Pulmonary artery endothelial cell (primary cell): Measurements from ENCODE around the gene DNAJB9. TPM values are rescaled to one million over a fixed set of nuclear protein-coding genes. Genes with fewer than 3 reads are reported as not detected.
"Not testable (repeated sequence)": the region's sequence is repeated elsewhere in the genome, so short reads cannot be mapped to it uniquely, and the experiment has no call there.

ENCODE experiments used
- DNase-seq: peaks from one replicate; pipeline ENCODE4 v3.0.0-alpha.2; 2011; ENCODE audit warnings: low read depth, low spot score
- total RNA-seq: library from RNA; depleted of rRNA; stranded (reverse); fragments of >200 nt; gene quantifications from 2 replicates; pipeline ENCODE4 v1.2.3, GENCODE V29; 2014

Gene DNAJB9
- total RNA-seq = 28.8 and 53.6 TPM in 2 replicates

- DNase-seq = peak; percentile 99
Measured at GRCh38 chr7:108569381-108570145, at the start of gene DNAJB9, which contains the start of gene THAP5. Gene DNAJB9, plus strand, starts transcription at chr7:108569874. Its CDS starts 1,853 bp downstream, at chr7:108571727. Gene THAP5, minus strand, starts transcription at chr7:108569706. Its CDS starts 137 bp downstream, at chr7:108569569.

GRCh38 chr7:108522780-108523179 lies 46.9 kb upstream of the DNAJB9 start:
- no peak for DNase-seq

- DNase-seq = peak; percentile 26
Measured at GRCh38 chr7:108525327-108525984, 44.2 kb upstream of the DNAJB9 start.

- peak; percentile 98 for DNase-seq
Measured at GRCh38 chr7:108525985-108526767, 43.5 kb upstream of the DNAJB9 start, which contains the start of gene PNPLA8. Gene PNPLA8, minus strand, starts transcription at chr7:108526135. Its CDS starts 10,644 bp downstream, at chr7:108515491.

GRCh38 chr7:108526768-108527017 lies 43.0 kb upstream of the DNAJB9 start:
- DNase-seq = no peak

- DNase-seq = no peak
Measured at GRCh38 chr7:108528183-108528712, 41.4 kb upstream of the DNAJB9 start.

GRCh38 chr7:108529341-108529740 lies 40.3 kb upstream of the DNAJB9 start:
- no peak for DNase-seq

GRCh38 chr7:108533712-108534111 lies 36.0 kb upstream of the DNAJB9 start:
- no peak for DNase-seq

GRCh38 chr7:108535257-108535656 lies 34.4 kb upstream of the DNAJB9 start:
- no peak for DNase-seq

- DNase-seq = no peak
Measured at GRCh38 chr7:108535744-108536143, 33.9 kb upstream of the DNAJB9 start.

- no peak for DNase-seq
Measured at GRCh38 chr7:108537229-108537628, 32.4 kb upstream of the DNAJB9 start.

GRCh38 chr7:108538236-108538635 lies 31.4 kb upstream of the DNAJB9 start:
- DNase-seq = not testable (repeated sequence)

GRCh38 chr7:108538685-108539084 lies 31.0 kb upstream of the DNAJB9 start:
- DNase-seq = not testable (repeated sequence)

GRCh38 chr7:108541478-108541877 lies 28.2 kb upstream of the DNAJB9 start:
- DNase-seq = no peak

- not testable (repeated sequence) for DNase-seq
Measured at GRCh38 chr7:108548141-108548896, 21.4 kb upstream of the DNAJB9 start.

- DNase-seq = not testable (repeated sequence)
Measured at GRCh38 chr7:108556665-108557064, 13.0 kb upstream of the DNAJB9 start.

- no peak for DNase-seq
Measured at GRCh38 chr7:108557191-108557590, 12.5 kb upstream of the DNAJB9 start.

- DNase-seq = no peak
Measured at GRCh38 chr7:108557617-108558016, 12.1 kb upstream of the DNAJB9 start.

GRCh38 chr7:108559253-108559652 lies 10.4 kb upstream of the DNAJB9 start:
- DNase-seq = no peak

GRCh38 chr7:108561047-108561619 lies 8.5 kb upstream of the DNAJB9 start:
- DNase-seq = no peak

GRCh38 chr7:108565987-108566386 lies 3.7 kb upstream of the DNAJB9 start:
- DNase-seq = no peak
